SKM-1 (cell line): ENCODE results near the gene XCL1.
A peak's percentile ranks its signal among the peaks of the same experiment; 100 is the strongest.
"Not testable (repeated sequence)": the region's sequence is repeated elsewhere in the genome, so short reads cannot be mapped to it uniquely, and the experiment has no call there.

Experiments used
- DNase-seq: peaks from one replicate; lab custom pipeline; 2025; ENCODE audit not compliant: unreplicated experiment; lab: John Stamatoyannopoulos, UW

XCL1 gene, protein sequence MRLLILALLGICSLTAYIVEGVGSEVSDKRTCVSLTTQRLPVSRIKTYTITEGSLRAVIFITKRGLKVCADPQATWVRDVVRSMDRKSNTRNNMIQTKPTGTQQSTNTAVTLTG

DNA sequence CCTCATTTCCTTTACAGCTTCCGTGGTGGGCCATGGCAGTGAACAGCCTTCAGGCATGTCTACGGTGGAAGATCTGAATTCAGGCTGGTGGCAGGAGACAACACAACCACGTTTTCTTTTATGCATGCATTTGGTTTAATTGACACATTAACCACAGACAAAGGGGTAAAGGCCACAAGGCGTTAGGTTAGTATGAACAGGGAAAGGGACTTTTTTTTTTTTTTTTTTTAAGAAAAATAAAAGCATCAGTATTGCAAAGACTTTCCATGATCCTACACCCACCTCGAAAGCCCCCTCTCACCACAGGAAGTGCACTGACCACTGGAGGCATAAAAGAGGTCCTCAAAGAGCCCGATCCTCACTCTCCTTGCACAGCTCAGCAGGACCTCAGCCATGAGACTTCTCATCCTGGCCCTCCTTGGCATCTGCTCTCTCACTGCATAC is at the start of gene XCL1:
Gene XCL1, plus strand, starts transcription at position 361 of the 444 bp plus-strand sequence. Its CDS starts 33 bp downstream, at position 394.
- DNase-seq = not testable (repeated sequence)

DNA sequence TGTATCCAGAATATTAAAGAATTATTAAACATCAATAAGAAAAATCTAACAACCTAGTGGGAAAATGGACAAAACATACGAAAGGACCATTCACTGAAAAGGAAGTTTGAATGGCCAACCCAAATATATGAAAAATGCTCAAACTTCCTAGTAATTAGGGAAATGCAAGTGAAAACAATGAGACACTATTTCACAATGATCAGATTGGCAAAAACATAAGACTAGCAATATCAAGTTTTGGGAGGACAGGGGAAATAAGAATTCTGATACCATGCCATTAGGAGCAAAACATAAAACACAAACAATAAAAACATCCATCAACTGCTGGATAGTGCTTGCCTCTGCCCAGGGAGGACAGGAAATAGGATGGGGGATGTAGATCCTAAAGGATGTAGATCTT is 46.9 kb upstream of the XCL1 start:
- DNase-seq = no peak

DNA sequence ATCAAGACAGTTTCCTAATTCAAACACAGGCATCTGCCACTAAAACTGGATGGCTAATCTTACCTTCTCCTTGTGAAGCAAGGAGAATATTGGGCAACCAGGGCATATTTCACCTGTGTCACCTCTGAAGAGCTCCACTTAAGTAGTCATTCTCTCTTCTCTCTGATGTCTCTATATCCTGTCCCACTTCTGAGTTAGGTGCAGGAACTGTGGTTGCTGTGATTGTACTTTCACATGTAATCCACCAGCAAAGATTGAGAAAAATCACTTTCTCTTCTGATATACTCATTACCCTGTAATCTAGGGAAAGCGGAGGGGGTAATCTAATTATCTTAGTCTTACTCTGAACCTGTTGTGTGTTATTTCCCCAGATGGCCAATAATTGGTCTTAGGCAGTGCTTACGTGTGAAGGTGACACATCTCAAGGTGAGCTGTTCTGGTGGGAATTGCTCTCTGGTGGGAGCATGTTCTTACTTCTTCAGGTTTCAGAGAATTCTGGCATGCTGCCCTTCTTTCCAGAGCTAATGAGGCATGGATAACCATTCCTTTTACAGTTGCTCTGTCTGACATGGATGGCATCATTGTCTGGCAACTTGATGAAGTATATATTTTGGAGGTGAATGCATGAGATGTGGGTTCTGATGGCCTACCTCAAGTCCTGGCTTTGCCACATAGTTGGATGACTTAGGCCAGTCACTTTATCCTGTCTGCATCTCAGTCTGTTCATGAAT is 44.6 kb upstream of the XCL1 start:
- DNase-seq = no peak

DNA sequence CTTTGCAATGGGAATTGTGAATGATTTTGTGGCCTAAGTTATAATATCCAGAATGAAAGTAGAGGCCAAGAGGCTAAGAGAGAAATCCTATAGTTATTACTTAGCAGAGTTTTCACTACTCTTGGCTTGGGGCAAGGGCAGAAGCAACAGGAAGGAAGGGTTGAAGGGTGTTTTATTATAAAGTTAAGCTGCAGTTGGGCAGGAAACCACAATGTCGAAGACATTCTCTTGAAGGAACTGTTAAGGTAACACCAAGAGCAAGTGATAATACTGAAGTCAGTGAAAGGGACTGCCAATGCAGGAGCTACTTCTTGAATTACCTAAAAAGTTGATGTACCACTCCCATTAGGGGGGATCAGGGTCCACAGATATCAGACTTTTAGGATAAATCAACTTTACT is 40.9 kb upstream of the XCL1 start:
- DNase-seq = peak; percentile 96

DNA sequence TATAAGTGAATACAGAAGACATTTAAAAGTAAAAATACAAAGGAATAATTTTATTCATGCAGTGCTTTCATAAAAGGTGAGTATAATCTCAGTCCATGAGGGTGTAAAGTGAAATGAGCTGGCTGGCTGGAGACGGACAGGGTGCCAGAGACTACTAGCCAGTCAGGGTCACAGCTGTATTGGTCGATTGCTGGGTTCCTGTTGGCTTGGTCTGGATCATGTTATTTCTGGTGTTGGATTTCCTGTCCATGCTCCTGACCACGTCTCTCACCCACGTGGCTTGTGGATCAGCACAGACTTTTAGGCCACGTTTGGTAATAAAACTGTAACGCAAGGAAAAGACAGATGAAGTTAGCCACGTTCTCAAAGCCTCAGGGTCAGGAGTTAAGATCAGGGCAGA is 35.6 kb upstream of the XCL1 start:
- DNase-seq = not testable (repeated sequence)

DNA sequence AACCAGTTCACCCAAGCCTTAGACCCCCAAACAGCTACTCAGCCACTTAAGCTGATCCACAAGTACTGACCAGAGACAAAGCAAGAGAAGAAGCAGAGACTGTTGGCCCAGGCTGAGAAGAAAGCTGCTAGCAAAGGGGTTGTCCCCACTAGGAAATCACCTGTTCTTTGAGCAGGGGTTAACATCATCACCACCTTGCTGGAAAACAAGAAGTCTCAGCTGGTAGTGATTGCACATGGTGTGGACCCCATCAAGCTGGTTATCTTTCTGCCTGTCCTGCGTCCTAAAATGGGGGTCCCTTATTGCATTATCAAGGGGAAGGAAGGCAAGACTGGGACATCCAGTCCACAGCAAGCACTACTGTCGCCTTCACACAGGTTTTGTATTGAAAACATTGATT is 33.4 kb upstream of the XCL1 start:
- DNase-seq = not testable (repeated sequence)

DNA sequence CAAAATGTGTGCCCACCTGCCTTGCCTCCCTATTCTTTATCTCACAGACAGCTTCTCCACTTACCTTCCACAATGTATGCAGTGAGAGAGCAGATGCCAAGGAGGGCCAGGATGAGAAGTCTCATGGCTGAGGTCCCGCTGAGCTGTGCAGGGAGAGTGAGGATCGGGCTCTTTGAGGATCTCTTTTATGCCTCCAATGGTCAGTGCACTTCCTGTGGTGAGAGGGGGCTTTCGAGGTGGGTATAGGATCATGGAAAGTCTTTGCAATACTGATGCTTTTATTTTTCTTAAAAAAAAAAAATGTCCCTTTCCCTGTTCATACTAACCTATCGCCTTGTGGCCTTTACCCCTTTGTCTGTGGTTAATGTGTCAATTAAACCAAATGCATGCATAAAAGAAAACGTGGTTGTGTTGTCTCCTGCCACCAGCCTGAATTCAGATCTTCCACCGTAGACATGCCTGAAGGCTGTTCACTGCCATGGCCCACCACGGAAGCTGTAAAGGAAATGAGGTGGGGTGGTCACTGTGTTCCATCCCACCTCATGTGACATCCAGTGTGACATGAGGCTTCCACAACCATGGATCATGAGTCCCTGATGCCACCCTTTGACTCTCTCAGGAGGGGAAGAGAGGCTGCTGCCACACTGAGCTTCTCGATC is 32.4 kb upstream of the XCL1 start, which contains the start of gene XCL2:
Gene XCL2, minus strand, starts transcription at position 158 of the 659 bp plus-strand sequence. Its CDS starts 33 bp downstream, at position 125.
- not testable (repeated sequence) for DNase-seq

DNA sequence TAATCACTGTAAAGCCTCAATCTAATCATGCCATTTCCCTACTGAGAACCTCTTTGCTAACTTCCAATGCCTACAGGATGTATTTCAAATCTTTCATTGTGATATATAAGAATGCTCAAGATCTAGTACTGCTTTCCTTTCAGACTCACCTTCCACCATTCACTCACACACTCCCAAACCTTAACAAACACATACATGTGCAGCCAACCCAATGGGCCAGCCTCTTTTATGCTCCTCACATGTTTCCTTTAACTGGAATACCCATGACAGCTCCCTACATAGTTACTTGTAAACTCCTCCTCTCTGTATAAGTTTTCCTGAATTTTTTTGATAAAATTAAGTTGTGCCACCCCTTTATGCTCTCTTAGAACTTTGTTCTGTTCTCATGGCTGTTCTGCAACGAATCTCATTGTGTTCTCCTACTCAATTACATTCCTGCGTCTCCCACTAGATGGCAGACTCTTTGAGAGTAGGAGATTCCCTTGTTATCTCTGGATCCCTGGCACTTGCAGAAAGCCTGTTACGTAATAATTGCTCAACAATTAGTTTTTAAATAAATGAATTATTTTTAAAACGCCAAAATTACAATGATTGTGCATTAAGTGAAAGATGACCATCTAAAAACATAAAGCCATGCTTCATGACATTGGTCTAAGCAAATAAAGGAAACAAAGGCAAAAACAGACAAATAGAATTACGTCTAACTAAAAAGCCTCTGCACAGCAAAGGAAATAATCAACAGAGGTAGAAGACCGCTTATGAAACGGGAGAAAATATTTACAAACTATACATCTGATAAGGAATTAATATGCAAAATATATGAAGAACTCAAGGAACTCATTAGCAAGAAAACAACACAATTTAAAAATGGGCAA is 30.5 kb upstream of the XCL1 start:
- not testable (repeated sequence) for DNase-seq

DNA sequence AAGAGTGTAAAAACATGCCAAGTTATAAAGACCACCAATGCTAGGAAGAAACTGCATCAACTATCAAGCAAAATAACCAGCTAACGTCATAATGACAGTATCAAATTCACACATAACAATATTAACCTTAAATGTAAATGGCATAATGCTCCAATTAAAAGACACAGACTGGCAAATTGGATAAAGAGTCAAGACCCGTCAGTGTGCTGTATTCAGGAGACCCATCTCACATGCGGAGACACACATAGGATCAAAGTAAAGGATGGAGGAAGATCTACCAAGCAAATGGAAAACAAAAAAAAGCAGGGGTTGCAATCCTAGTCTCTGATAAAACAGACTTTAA is 29.9 kb upstream of the XCL1 start:
- DNase-seq = not testable (repeated sequence)

DNA sequence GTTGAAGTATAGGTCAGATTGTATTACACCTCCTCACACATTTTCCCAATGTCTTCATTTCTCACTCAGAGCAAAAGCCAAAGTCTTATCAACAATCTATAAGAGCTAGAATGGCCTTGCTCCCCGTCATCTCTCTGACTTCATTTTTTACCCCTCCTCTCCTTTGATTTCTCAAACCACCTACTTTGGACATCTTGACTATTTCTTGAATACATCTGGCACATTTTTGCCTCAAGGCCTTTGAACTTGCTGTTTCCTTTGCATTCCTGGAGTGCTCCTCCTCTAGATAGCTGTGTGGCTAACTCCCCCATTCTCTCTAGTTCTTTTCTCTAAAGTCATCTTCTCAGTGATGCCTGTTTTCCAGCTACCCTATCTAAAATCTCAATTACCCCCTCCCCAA is 25.4 kb upstream of the XCL1 start:
- no peak for DNase-seq

DNA sequence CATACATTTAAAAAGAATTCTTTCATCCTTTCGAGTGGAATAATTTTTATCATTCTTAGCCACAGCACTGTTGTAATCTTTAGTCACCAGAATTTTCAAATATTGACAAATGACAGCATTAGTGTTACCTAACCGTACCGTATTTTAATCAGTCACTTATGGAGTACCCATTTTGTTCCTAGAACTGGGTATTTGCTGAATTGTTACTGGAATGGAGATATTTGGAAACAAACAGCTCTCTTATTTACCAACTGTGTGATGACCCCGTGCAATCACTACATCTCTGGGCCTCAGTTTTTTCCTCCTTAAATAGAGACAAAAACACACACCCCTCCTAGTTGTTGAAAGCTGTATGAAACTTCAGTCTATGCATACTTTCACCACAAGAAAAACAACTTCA is 24.7 kb upstream of the XCL1 start:
- DNase-seq = no peak

DNA sequence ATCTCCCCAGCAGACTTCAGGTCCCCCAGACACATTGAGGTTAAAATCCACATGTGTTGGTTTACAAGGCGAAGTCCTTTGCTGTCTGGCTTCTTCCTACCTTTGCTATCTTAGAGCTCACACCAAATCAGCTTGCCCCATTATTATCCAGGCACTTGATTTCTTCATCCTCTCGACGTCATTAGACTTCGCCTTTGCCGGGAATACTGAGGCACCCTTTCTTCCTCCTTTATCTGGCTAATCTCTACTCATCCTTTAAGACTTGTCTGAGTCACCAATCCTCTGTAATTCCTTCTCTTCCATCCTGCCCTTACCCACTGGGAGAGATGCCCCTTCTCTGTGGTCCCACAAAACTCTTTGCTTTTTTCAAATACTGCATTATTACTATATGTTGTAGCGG is 23.4 kb upstream of the XCL1 start:
- DNase-seq = no peak

DNA sequence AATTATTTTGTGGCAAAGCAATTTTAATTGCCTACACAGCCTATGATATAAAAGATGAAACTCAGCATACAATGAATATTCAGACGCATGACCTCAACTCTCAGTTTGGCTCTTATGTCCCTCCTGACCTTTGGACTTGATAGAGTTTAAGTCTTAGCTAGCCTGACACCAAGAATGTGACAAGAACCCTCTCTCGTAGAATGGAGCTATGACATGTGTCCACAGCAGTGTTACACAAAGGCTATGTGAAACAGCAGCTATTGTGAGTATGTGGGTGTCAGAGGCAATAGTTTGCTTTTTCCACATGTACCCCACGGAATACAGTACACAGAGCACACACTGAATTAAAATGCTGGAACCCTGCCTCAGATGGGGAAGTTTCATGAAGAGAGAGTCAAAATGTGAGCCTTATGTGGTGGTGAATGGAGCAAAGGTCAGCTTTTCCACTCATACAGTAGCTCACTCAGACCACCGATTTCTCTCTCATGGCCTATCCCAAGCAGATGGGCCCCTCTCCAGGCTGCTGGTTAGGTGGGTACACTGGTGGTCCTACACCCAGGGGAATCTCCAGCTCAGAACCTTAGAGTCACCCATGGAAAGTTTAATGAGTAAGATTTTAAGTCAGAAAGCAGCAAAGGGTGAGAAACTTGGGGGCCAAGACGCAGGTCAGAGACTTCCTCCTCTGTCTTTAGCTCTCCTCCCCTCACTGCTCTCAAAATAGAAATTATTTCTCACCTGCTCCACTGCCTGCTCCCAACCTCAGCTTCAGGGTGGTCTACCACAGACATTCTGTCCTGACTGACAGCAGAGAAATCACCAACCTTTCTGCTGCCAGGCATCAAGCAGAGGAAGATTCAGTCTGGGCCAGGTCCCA is 22.5 kb upstream of the XCL1 start:
- no peak for DNase-seq

DNA sequence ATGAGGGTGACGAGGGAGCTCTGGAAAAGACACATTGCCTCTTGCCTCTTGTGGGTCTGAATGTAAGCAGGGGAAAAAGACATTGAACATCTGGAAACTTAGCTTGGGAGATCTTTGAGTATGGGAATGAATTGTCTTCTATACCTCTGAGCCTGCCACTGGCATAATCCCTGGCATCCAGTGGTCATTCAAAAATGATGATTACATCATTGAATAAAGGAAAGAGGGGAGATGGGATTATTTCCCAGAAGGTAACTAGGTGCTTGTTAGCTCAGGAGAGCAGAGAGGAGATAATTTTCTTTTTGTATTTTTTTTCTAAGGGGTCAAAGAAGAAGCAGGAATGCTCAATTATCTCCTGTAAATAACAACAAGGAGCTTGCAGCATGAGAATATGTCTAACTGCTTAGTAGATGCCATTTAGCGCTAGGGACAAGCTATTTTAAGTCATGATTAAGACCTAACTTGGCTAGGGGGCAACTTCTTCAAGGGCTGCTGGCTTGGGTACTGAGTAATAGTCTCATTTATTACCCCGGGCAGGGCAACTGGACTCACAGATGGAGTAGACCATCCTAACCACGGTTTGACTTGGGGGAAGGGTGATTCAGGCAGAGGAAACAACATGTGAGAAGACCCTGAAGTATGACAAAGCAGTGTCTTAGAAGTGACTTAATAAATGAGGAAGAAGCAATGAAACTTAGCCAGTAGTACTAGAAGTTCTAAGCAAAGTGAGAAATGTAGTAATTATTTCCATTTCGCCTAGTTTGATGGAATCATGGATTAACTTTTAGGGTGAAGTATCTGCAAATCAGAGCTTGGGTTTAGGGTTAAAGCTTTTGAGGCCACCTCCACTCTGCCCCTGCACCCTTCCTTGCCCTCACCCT is 21.6 kb upstream of the XCL1 start:
- no peak for DNase-seq

DNA sequence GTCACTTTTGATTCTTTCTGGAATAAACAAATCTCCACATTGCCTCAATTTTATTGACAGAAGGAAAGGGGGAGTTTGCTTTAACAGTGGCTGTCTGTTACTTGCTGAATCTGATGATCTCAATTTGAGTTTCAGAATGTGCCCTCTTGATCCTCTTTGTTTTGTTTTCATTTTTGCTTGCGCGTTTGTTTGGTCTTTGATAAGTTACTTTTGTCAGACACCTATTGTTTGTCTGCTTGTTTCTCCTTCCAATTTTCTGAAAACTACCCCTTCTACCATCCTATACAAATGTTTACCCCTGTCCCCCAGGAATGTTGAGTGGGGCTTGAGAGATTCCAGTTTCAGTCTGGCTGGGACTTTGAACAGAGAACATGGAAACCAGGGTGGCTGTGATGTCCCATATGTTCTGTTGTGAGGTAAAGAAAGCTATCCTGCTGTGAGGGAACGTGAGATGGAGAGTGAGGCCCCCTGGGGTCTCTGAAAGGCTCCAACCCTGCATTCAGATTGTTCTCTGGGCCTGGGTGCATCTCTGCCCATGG is 20.8 kb upstream of the XCL1 start:
- DNase-seq = no peak

DNA sequence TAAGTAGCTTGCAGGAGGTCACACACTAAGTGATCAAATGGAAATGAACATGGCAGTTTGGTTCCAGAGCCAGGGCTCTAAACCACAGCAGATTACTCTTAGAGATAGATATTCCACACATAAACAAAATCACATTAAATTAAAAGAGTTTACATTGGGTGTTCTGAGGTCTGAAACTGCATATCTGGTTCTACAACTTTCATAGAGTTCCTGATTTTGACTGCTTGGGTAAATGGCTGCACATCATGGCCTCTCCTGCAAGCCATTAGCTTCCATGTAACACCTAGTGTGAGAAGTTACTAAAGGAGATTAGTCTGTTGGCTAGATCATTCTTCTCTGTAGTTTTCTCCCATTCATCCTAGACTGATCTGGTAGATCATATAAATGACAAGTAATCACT is 19.8 kb upstream of the XCL1 start:
- DNase-seq = no peak

DNA sequence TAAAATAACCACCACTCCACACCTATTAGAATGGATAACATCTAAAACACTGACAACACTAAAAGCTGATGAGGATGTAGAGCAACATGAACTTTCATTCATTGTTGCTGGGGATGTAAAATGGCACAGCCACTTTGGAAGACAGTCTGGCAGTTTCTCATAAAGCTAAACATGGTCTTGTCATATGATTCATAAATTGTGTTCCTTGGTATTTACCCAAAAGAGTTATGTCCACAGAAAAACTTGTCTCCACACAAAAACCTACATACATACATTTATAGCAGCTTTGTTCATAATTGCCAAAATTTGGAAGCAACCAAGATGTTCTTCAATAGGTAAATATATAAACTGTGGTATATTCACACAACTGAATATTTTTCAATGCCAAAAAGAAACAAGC is 16.0 kb upstream of the XCL1 start:
- DNase-seq = no peak

DNA sequence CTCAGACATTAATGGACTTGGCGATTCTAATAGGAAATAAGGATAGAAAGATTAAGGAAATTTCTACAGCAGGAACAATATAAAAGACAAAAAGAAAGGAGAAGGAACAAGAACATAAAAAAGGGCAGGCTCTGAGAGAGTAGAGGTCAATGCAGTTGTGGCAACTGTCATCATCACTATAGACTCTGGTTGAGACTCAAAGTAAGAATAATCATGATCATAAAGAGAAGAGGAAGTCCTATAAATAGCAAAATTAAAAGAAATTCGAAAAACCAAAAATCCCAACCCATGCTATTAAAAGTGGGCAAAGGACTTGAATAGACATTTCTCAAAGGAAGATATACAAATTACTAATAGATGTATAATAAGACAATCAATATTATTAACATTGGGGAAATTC is 14.4 kb upstream of the XCL1 start:
- DNase-seq = no peak

DNA sequence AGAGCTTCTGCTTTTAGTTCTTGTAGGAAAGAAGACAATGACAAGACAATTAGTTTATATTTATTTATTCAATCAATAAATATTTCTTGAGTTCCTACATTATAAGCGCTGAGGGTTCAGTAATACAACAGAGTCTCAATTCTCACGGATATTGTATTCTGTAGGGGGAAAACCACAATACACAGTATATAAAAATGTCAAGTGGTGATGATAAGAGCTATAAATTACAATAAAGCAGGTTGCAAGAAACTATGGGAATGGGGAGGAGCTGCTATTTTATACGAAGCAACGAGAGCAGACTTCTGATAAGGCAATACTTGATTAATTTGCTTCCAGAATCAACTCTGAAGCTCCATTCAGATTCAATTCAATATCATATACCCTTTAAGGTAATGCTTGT is 10.6 kb upstream of the XCL1 start:
- no peak for DNase-seq
